Measurements from ENCODE around the gene SRY. TPM values are rescaled to one million over a fixed set of nuclear protein-coding genes. Genes with fewer than 3 reads are reported as not detected.
"Not testable (repeated sequence)": the region's sequence is repeated elsewhere in the genome, so short reads cannot be mapped to it uniquely, and the experiment has no call there.

The SRY gene
- total RNA-seq = not detected

- Histone ChIP-seq H3K9me3 (no peaks in the 10 kb centered on the region), H3K36me3 (no peaks in the 10 kb centered on the region), H3K27me3 (no peaks in the 10 kb centered on the region), H3K27ac (no peak within 1 kb of the TSS), H3K4me3 (no peak within 1 kb of the TSS), H3K4me1 (no peaks in the 10 kb centered on the region)
- intact Hi-C loops (cut with DNase I; ENCODE audit: low total_unique reads) = no loop called here
- TF ChIP-seq POLR2A (IDR thresholded peaks at IDR 0.05) (no peak), CTCF (IDR thresholded peaks at IDR 0.05) (no peak)
- DNase-seq = no peak
Measured at GRCh38 chrY:2787600-2787999, at the start of gene SRY. SRY (minus strand) TSS chrY:2787682; CDS start chrY:2787603, 79 bp downstream.

DNA sequence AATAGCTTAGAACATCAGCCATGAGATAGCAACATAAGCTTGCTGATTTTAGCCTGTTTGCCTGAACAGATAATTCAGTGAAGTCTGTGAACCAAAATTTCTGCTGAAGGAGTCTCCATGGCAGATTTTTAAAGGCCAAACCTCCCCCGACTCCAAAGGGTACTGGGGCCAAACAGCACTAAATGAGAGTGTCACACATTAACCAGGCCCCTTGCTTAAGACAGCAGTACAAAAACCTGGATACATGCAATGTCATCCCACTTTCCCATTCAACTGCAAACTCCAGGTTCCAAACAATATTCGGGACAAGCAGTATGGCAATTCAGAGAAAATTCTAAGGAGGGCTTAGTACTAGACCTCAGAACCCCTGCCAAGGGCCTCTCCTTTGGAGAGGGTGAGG lies 49.6 kb upstream of the SRY start:
- no peak overlapping the region for H3K4me3 ChIP-seq
- no peak overlapping the region for H3K27ac ChIP-seq
- H3K36me3 ChIP-seq = no peaks in the 10 kb centered on the region
- TF ChIP-seq POLR2A (IDR thresholded peaks at IDR 0.05) (no peak), CTCF (IDR thresholded peaks at IDR 0.05) (no peak)
- no peaks in the 10 kb centered on the region for H3K9me3 ChIP-seq
- intact Hi-C loops (cut with DNase I; ENCODE audit: low total_unique reads) = no loop called here
- H3K4me1 ChIP-seq = no peaks in the 10 kb centered on the region
- H3K27me3 ChIP-seq = no peaks in the 10 kb centered on the region
- no peak for DNase-seq

- intact Hi-C loops (cut with DNase I; ENCODE audit: low total_unique reads) = no loop called here
- Histone ChIP-seq H3K27me3 (no peaks in the 10 kb centered on the region), H3K36me3 (no peaks in the 10 kb centered on the region), H3K4me3 (no peak overlapping the region), H3K9me3 (no peaks in the 10 kb centered on the region), H3K27ac (no peak overlapping the region), H3K4me1 (no peaks in the 10 kb centered on the region)
- TF ChIP-seq CTCF (IDR thresholded peaks at IDR 0.05) (no peak), POLR2A (IDR thresholded peaks at IDR 0.05) (no peak)
- no peak for DNase-seq
Measured at GRCh38 chrY:2835230-2835629, 47.7 kb upstream of the SRY start.

DNA sequence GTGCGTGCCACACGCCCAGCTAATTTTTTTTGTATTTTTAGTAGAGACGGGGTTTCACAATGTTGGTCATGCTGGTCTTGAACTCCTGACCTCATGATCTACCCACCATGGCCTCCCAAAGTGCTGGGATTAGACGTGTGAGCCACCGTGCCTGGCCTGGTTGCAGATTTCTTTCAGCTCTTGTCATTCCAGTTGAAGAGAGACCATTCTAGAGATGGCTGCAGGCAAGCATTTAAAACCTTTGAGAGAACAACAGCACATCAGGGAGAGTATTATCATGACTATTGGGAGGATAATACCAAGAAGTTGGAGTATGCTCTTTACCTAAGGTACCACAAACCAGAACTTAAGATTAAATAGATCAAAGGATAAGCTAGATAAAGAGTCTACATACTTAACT lies 41.0 kb upstream of the SRY start:
- no peaks in the 10 kb centered on the region for H3K36me3 ChIP-seq
- no peak for DNase-seq
- no peak overlapping the region for H3K27ac ChIP-seq
- no peak for TF ChIP-seq CTCF (IDR thresholded peaks at IDR 0.05)
- no peak for TF ChIP-seq POLR2A (IDR thresholded peaks at IDR 0.05)
- H3K4me1 ChIP-seq = no peaks in the 10 kb centered on the region
- intact Hi-C loops (cut with DNase I; ENCODE audit: low total_unique reads) = no loop called here
- no peak overlapping the region for H3K4me3 ChIP-seq
- H3K27me3 ChIP-seq = no peaks in the 10 kb centered on the region
- no peaks in the 10 kb centered on the region for H3K9me3 ChIP-seq

DNA sequence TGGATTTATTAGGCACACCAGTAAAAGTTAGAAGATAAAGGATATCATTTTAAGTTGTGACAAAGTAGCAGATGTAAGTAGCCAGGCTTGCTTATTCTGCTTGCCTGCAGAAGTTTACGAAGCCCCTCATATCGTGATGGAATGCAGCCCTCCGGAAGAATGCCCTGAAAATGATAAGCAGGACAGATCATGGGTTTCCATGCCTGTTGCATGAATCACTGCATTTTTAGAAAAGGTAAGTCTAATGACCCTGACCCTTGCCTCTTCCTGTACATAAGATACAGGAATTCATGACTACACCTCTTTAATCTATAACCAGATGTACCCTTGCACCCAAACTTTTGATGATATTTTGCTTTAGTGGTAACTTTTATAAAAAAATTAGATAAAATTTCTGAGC lies 37.0 kb upstream of the SRY start:
- Histone ChIP-seq H3K4me1 (no peaks in the 10 kb centered on the region), H3K4me3 (no peak overlapping the region), H3K9me3 (no peaks in the 10 kb centered on the region), H3K36me3 (no peaks in the 10 kb centered on the region), H3K27ac (no peak overlapping the region), H3K27me3 (no peaks in the 10 kb centered on the region)
- intact Hi-C loops (cut with DNase I; ENCODE audit: low total_unique reads) = no loop called here
- no peak for DNase-seq
- TF ChIP-seq CTCF (IDR thresholded peaks at IDR 0.05) = no peak
- no peak for TF ChIP-seq POLR2A (IDR thresholded peaks at IDR 0.05)

DNA sequence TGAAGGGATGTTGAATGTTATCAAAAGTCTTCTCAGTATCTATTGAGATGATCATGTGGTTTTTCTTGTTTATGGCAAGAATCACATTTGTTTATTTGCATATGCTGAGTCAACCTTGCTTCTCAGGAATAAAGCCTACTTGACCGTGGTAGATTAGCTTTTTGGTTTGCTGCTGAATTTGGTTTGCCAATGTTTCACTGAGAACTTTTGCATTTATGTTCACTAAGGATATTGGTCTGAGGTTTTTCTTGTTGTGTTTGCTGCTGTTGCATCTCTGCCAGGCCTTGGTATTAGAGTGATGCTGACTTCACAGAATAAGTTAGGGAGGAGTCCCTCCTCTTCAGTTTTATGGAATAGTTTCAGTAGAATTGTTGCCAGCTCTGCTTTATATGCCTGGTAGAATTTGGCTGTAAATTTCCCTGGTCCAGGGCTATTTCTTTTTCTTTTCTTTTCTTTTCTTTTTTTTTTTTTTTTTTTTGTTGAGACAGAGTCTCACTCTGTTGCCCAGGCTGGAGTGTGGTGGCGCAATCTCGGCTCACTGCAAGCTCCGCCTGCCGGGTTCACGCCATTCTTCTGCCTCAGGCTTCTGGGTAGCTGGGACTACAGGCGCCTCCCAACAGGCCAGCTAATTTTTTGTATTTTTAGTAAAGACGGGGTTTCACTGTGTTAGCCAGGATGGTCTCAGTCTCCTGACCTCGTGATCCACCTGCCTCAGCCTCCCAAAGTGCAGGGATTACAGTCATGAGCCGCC lies 29.8 kb upstream of the SRY start:
- H3K9me3 ChIP-seq; H3K4me3 ChIP-seq; H3K27me3 ChIP-seq; H3K27ac ChIP-seq; H3K4me1 ChIP-seq; intact Hi-C loops (cut with DNase I; ENCODE audit: low total_unique reads); DNase-seq; H3K36me3 ChIP-seq: not testable (repeated sequence)

Data from uterus (tissue), 4 donors.